IMR-90 (cell line): ENCODE results near the gene KRT73. TPM values are rescaled to one million over a fixed set of nuclear protein-coding genes. Genes with fewer than 3 reads are reported as not detected.

ENCODE experiments used
- ATAC-seq: fragments of 200-7000 bp; cut with Tn5 transposase; 2 replicates; pipeline ENCODE4 v1.9.1; 2020; ENCODE audit warnings: low read depth, mild to moderate bottlenecking, moderate library complexity
- BruUV-seq: library from RNA; stranded (reverse); fragments of 400-500 nt; replicated peaks from 2 replicates; lab custom pipeline; 2021; lab: Mats Ljungman, UMichigan
- CTCF ChIA-PET: fragments of 300-600 bp; formaldehyde crosslinking; extraction: SDS; loops from one replicate; lab custom pipeline; 2021; ENCODE audit warnings: antibody characterized with exemption; lab: Yijun Ruan, JAX
- POLR2A ChIA-PET: fragments of 300-600 bp; sonication (Branson Sonifier 250); formaldehyde crosslinking; loops from one replicate; lab custom pipeline; 2022; ENCODE audit warnings: antibody characterized with exemption; ENCODE audit not compliant: unreplicated experiment; lab: Charles Lee
- DNase-seq: peaks from one replicate; pipeline ENCODE4 v3.0.0; 2013
- H2AFZ ChIP-seq: replicated peaks from 2 replicates; pipeline ENCODE3; 2013; ENCODE audit warnings: low read length, mild to moderate bottlenecking; ENCODE audit not compliant: poor library complexity
- H2AK5ac ChIP-seq: 2 replicates; pipeline ENCODE4 v1.6.1; 2013; ENCODE audit warnings: low read depth, low read length, inconsistent platforms
- H2AK9ac ChIP-seq: replicated peaks from 2 replicates; pipeline ENCODE3; 2013; ENCODE audit warnings: mild to moderate bottlenecking, low read depth, low read length, moderate library complexity; ENCODE audit not compliant: poor library complexity
- H2BK120ac ChIP-seq: 2 replicates; pipeline ENCODE4 v1.6.1; 2013; ENCODE audit warnings: low read depth, low read length, inconsistent platforms
- H2BK15ac ChIP-seq: 3 replicates; pipeline ENCODE4 v1.6.1; 2013; ENCODE audit warnings: low read depth, low read length, inconsistent platforms
- H2BK20ac ChIP-seq: 2 replicates; pipeline ENCODE4 v1.6.1; 2013; ENCODE audit warnings: low read depth, mild to moderate bottlenecking, inconsistent platforms, low read length, moderate library complexity
- H2BK5ac ChIP-seq: 2 replicates; pipeline ENCODE4 v1.6.1; 2013; ENCODE audit warnings: mild to moderate bottlenecking, low read depth, low read length, inconsistent platforms; ENCODE audit not compliant: poor library complexity, severe bottlenecking
- H3K14ac ChIP-seq: replicated peaks from 2 replicates; pipeline ENCODE4 v1.6.1; 2013; ENCODE audit warnings: low read depth, low read length, inconsistent platforms
- H3K18ac ChIP-seq: 2 replicates; pipeline ENCODE4 v1.6.1; 2013; ENCODE audit warnings: low read depth, low read length, control low read depth
- H3K23ac ChIP-seq: 2 replicates; pipeline ENCODE4 v1.6.1; 2013; ENCODE audit warnings: low read depth, low read length, inconsistent platforms
- H3K27ac ChIP-seq: 2 replicates; pipeline ENCODE4 v1.5.1; 2013; ENCODE audit warnings: mild to moderate bottlenecking, control low read depth, low read length; ENCODE audit not compliant: insufficient read depth
- H3K27me3 ChIP-seq: 2 replicates; pipeline ENCODE4 v1.6.1; 2013; ENCODE audit warnings: low read length; ENCODE audit not compliant: control insufficient read depth, insufficient read depth
- H3K36me3 ChIP-seq: 2 replicates; pipeline ENCODE4 v1.6.1; 2013; ENCODE audit warnings: low read length, mixed read lengths; ENCODE audit not compliant: control insufficient read depth, insufficient read depth
- H3K4ac ChIP-seq: 2 replicates; pipeline ENCODE4 v1.6.1; 2013; ENCODE audit warnings: low read depth, low read length, inconsistent platforms
- H3K4me1 ChIP-seq: 2 replicates; pipeline ENCODE4 v1.6.1; 2013; ENCODE audit warnings: low read length, mixed read lengths; ENCODE audit not compliant: control insufficient read depth, insufficient read depth
- H3K4me2 ChIP-seq: 2 replicates; pipeline ENCODE4 v1.6.1; 2013; ENCODE audit warnings: low read depth, mild to moderate bottlenecking, control low read depth, low read length, moderate library complexity
- H3K4me3 ChIP-seq: 2 replicates; pipeline ENCODE4 v1.5.1; 2013; ENCODE audit warnings: low read depth, mild to moderate bottlenecking, control low read depth, low read length, moderate library complexity; ENCODE audit not compliant: insufficient read depth
- H3K56ac ChIP-seq: 2 replicates; pipeline ENCODE4 v1.6.1; 2013; ENCODE audit warnings: low read length, inconsistent platforms; ENCODE audit not compliant: insufficient read depth; ENCODE audit errors: extremely low read depth
- H3K79me1 ChIP-seq, 2 experiments: 2 replicates each; pipeline ENCODE4 v1.6.1; 2013; ENCODE audit warnings: low read length in 2 of 2, inconsistent platforms in 1 of 2, low read depth in 1 of 2
- H3K9ac ChIP-seq: 2 replicates; pipeline ENCODE4 v1.6.1; 2013; ENCODE audit warnings: low read depth, low read length, control low read depth
- H3K9me1 ChIP-seq: 2 replicates; pipeline ENCODE4 v1.6.1; 2013; ENCODE audit warnings: low read length, inconsistent platforms; ENCODE audit not compliant: insufficient read depth
- H3K9me3 ChIP-seq: 2 replicates; pipeline ENCODE4 v1.6.1; 2013; ENCODE audit warnings: low read length; ENCODE audit not compliant: control insufficient read depth, insufficient read depth
- H4K20me1 ChIP-seq: 2 replicates; pipeline ENCODE4 v1.6.1; 2013; ENCODE audit warnings: low read length, inconsistent platforms; ENCODE audit not compliant: insufficient read depth
- H4K5ac ChIP-seq: 2 replicates; pipeline ENCODE4 v1.6.1; 2013; ENCODE audit warnings: mild to moderate bottlenecking, low read depth, low read length, control low read depth
- H4K8ac ChIP-seq, 2 experiments: 2 replicates each; pipeline ENCODE4 v1.6.1; 2013; ENCODE audit warnings: low read depth in 2 of 2, low read length in 2 of 2, control low read depth in 1 of 2, inconsistent platforms in 1 of 2
- H4K91ac ChIP-seq: 2 replicates; pipeline ENCODE4 v1.6.1; 2013; ENCODE audit warnings: low read depth, low read length, inconsistent platforms; ENCODE audit not compliant: insufficient read depth
- BHLHE40 ChIP-seq: fragments of 150-350 bp; IDR thresholded peaks from 2 replicates; pipeline ENCODE4 v1.6.1; 2016; ENCODE audit warnings: mild to moderate bottlenecking, low read depth, low read length
- CEBPB ChIP-seq: IDR thresholded peaks from 2 replicates; pipeline ENCODE4 v1.6.1; 2012; ENCODE audit warnings: low read depth, low read length, improper control_type of control experiment
- CHD1 ChIP-seq: IDR thresholded peaks from 2 replicates; pipeline ENCODE4 v1.6.1; 2012; ENCODE audit warnings: low read depth, low read length, improper control_type of control experiment
- ELK1 ChIP-seq: fragments of 150-350 bp; IDR thresholded peaks from 2 replicates; pipeline ENCODE4 v1.6.1; 2016; ENCODE audit warnings: low read depth, mild to moderate bottlenecking, low read length, moderate library complexity, borderline replicate concordance
- FOS ChIP-seq: fragments of 150-350 bp; IDR thresholded peaks from 2 replicates; pipeline ENCODE4 v1.6.1; 2016; ENCODE audit warnings: low read depth, low read length
- MAFK ChIP-seq: IDR thresholded peaks from 2 replicates; pipeline ENCODE4 v1.6.1; 2012; ENCODE audit warnings: low read depth, low read length, improper control_type of control experiment
- MAZ ChIP-seq: IDR thresholded peaks from 2 replicates; pipeline ENCODE4 v1.6.1; 2012; ENCODE audit warnings: low read depth, mild to moderate bottlenecking, low read length, improper control_type of control experiment, moderate library complexity, borderline replicate concordance
- MXI1 ChIP-seq: IDR thresholded peaks from 2 replicates; pipeline ENCODE4 v1.6.1; 2012; ENCODE audit warnings: low read depth, mild to moderate bottlenecking, low read length, moderate library complexity, borderline replicate concordance
- NFE2L2 ChIP-seq: fragments of 150-350 bp; IDR thresholded peaks from 2 replicates; pipeline ENCODE4 v1.6.1; 2016; ENCODE audit warnings: low read depth, mild to moderate bottlenecking, low read length
- POLR2A ChIP-seq: IDR thresholded peaks from 2 replicates; pipeline ENCODE4 v1.6.1; 2012; ENCODE audit warnings: mild to moderate bottlenecking, low read depth, low read length
- RAD21 ChIP-seq: IDR thresholded peaks from 2 replicates; pipeline ENCODE4 v1.6.1; 2012; ENCODE audit warnings: low read length, improper control_type of control experiment
- RCOR1 ChIP-seq: IDR thresholded peaks from 2 replicates; pipeline ENCODE4 v1.6.1; 2012; ENCODE audit warnings: mild to moderate bottlenecking, low read length, improper control_type of control experiment; ENCODE audit not compliant: insufficient replicate concordance
- RFX5 ChIP-seq: IDR thresholded peaks from 2 replicates; pipeline ENCODE4 v1.8.0; 2012; ENCODE audit warnings: low read depth, mild to moderate bottlenecking, low read length, moderate library complexity
- SMC3 ChIP-seq: fragments of 150-350 bp; IDR thresholded peaks from 2 replicates; pipeline ENCODE4 v1.6.1; 2016; ENCODE audit warnings: low read depth, mild to moderate bottlenecking, antibody characterized with exemption, low read length, moderate library complexity
- USF2 ChIP-seq: fragments of 150-350 bp; IDR thresholded peaks from 2 replicates; pipeline ENCODE4 v1.6.1; 2017; ENCODE audit warnings: mild to moderate bottlenecking, antibody characterized with exemption, low read length, low read depth
- dilution Hi-C: fragments of 300-500 bp; cut with HindIII; formaldehyde crosslinking; loops from one replicate; pipeline ENCODE4 v1.14.3; 2018; ENCODE audit warnings: low sequenced_read_pairs; ENCODE audit not compliant: unreplicated experiment
- in situ Hi-C: fragments of 300-500 bp; cut with MboI; formaldehyde crosslinking; loops from 3 replicates; pipeline ENCODE4 v1.14.3; 2019; ENCODE audit warnings: low sequenced_read_pairs, inconsistent platforms, mixed read lengths
- intact Hi-C: fragments of 100-400 bp; cut with micrococcal nuclease; formaldehyde crosslinking; loops from 2 replicates; pipeline ENCODE4 v1.10.0; 2022
- polyA plus RNA-seq, 3 experiments: library from polyadenylated mRNA; depleted of rRNA; stranded (reverse); fragments of >200 nt; gene quantifications; 2 replicates each; pipeline ENCODE4 v1.2.3, GENCODE V29; 2012; ENCODE audit warnings: low replicate concordance in 1 of 3
- total RNA-seq: library from RNA; depleted of rRNA; stranded (reverse); fragments of >200 nt; gene quantifications from 2 replicates; pipeline ENCODE4 v1.2.3, GENCODE V29; 2012
- TF ChIP-seq, protein P1 (sequence below): conservative IDR thresholded peaks from 2 replicates; pipeline ENCODE4 v1.5.1; 2012; ENCODE audit warnings: mild to moderate bottlenecking, low read depth, low read length, improper control_type of control experiment

The KRT73 gene
- total and polyA plus RNA-seq, 2 of the 4 experiments (the other 2 are of a cell fraction): not detected

DNA sequence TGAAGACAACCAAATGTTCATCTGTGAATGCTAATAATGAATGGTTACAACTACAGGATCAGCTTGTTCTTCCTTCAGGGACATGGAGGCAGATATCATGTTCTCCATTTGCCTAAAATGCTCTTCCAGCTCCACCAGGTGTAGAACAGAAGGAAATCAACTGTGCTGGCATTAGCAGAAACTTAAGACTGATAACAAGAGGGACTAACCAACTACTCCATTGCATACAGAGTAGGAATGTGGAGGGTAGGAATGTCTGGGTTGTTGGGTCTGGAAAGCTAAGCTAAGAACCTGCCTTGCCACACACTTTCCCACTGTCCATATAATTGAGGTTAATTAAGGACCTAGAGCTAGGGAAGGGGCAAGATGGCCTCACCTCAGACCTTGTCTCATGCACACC is 45.1 kb upstream of the KRT73 start:
- Histone ChIP-seq H3K9ac (no peak overlapping the region), H2BK20ac (no peak overlapping the region), H4K20me1 (no peaks in the 10 kb centered on the region), H2AK9ac (no peak overlapping the region), H2BK120ac (no peak overlapping the region), H3K23ac (no peak overlapping the region), H3K14ac (no peak overlapping the region), H3K27ac (no peak overlapping the region), H3K4ac (no peak overlapping the region), H2AK5ac (no peak overlapping the region), H4K5ac (no peak overlapping the region), H3K4me3 (no peak overlapping the region), H2AFZ (no peak overlapping the region), H3K18ac (no peak overlapping the region), H3K27me3 (peaks cover 17% of the 10 kb centered on the region), H2BK15ac (no peak overlapping the region), H3K56ac (no peak overlapping the region), H3K4me1 (no peaks in the 10 kb centered on the region), H2BK5ac (no peak overlapping the region), H4K91ac (no peak overlapping the region), H3K9me3 (no peaks in the 10 kb centered on the region), H3K4me2 (no peak overlapping the region), H3K79me1 (no peaks in the 10 kb centered on the region), H3K9me1 (no peaks in the 10 kb centered on the region), H4K8ac (no peak overlapping the region), H3K36me3 (no peaks in the 10 kb centered on the region)
- in situ Hi-C loops (no loop called here), intact Hi-C loops (no loop called here), dilution Hi-C loops (no loop called here)
- DNase-seq (no peak), ATAC-seq (no peak)
- CTCF ChIA-PET: no interaction called here
- POLR2A ChIA-PET: no interaction called here
- BruUV-seq: no TSS peak
- TF ChIP-seq BHLHE40 (no peak), RAD21 (no peak), FOS (no peak), ELK1 (no peak), MXI1 (no peak), SMC3 (no peak), CEBPB (no peak), POLR2A (no peak), RFX5 (no peak), RCOR1 (no peak), CHD1 (no peak), USF2 (no peak), MAZ (no peak), MAFK (no peak), NFE2L2 (no peak)
- TF ChIP-seq, protein P1, sequence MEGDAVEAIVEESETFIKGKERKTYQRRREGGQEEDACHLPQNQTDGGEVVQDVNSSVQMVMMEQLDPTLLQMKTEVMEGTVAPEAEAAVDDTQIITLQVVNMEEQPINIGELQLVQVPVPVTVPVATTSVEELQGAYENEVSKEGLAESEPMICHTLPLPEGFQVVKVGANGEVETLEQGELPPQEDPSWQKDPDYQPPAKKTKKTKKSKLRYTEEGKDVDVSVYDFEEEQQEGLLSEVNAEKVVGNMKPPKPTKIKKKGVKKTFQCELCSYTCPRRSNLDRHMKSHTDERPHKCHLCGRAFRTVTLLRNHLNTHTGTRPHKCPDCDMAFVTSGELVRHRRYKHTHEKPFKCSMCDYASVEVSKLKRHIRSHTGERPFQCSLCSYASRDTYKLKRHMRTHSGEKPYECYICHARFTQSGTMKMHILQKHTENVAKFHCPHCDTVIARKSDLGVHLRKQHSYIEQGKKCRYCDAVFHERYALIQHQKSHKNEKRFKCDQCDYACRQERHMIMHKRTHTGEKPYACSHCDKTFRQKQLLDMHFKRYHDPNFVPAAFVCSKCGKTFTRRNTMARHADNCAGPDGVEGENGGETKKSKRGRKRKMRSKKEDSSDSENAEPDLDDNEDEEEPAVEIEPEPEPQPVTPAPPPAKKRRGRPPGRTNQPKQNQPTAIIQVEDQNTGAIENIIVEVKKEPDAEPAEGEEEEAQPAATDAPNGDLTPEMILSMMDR: no peak
